ENCODE data around the gene AFF3. TPM values are rescaled to one million over a fixed set of nuclear protein-coding genes. Genes with fewer than 3 reads are reported as not detected.

The AFF3 gene
- total RNA-seq, 4 donors from 2014 or later: 9.0 to 20.2 (median 14.5) TPM

DNA sequence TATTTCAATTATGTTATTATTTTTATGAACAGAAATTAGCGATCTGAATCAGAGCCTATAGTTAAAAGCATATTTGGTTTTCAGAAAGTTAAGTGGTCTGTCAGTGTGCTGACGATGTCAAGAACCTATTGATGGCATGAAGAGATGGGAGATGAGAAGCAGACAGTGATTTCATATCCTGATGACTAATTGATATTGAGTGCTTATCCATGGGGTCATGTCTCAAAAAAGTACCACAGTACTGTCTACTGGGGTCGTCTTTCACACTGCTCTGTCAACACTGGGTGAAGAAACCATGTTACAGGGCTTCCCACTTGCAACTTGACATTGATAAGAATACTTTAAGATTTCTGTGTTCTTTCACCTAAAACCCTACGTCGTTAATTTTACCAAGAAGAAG lies 297.1 kb downstream of the AFF3 start:
- Histone ChIP-seq H3K4me3 (no peak overlapping the region), H3K27me3 (no peaks in the 10 kb centered on the region), H3K36me3 (no peaks in the 10 kb centered on the region), H3K27ac (no peak overlapping the region), H3K9me3 (no peaks in the 10 kb centered on the region), H3K4me1 (no peaks in the 10 kb centered on the region)
- 86 to 87% methylated on average over 5 of the region's 5 CpGs for WGBS, 2 donors (ENCODE audit: low coverage in 1 of 2)
- in situ Hi-C loops (cut with MboI; ENCODE audit: low pct_ligation_motif_present in 1 of 4, low pct_unique_long_range_greater_than_20kb in 1 of 4, low sequenced_read_pairs in 3 of 4) (no loop called here), intact Hi-C loops (cut with DNase I; ENCODE audit: low total_unique reads) (no loop called here)
- TF ChIP-seq POLR2AphosphoS5 (IDR thresholded peaks at IDR 0.05) (no peak), POLR2A (IDR thresholded peaks at IDR 0.05) (no peak), EP300 (IDR thresholded peaks at IDR 0.05; ENCODE audit: low read depth) (no peak)
- TF ChIP-seq, protein P1, sequence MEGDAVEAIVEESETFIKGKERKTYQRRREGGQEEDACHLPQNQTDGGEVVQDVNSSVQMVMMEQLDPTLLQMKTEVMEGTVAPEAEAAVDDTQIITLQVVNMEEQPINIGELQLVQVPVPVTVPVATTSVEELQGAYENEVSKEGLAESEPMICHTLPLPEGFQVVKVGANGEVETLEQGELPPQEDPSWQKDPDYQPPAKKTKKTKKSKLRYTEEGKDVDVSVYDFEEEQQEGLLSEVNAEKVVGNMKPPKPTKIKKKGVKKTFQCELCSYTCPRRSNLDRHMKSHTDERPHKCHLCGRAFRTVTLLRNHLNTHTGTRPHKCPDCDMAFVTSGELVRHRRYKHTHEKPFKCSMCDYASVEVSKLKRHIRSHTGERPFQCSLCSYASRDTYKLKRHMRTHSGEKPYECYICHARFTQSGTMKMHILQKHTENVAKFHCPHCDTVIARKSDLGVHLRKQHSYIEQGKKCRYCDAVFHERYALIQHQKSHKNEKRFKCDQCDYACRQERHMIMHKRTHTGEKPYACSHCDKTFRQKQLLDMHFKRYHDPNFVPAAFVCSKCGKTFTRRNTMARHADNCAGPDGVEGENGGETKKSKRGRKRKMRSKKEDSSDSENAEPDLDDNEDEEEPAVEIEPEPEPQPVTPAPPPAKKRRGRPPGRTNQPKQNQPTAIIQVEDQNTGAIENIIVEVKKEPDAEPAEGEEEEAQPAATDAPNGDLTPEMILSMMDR (IDR thresholded peaks at IDR 0.05): no peak
- DNase-seq: no peak

- in situ Hi-C loops (cut with MboI; ENCODE audit: low pct_ligation_motif_present in 1 of 4, low pct_unique_long_range_greater_than_20kb in 1 of 4, low sequenced_read_pairs in 3 of 4) (no loop called here), intact Hi-C loops (cut with DNase I; ENCODE audit: low total_unique reads) (no loop called here)
- no peaks in the 10 kb centered on the region for H3K27me3 ChIP-seq
- H3K4me1 ChIP-seq: no peaks in the 10 kb centered on the region
- H3K4me3 ChIP-seq: no peak overlapping the region
- TF ChIP-seq EP300 (IDR thresholded peaks at IDR 0.05; ENCODE audit: low read depth) (no peak), POLR2AphosphoS5 (IDR thresholded peaks at IDR 0.05) (no peak), POLR2A (IDR thresholded peaks at IDR 0.05) (no peak)
- TF ChIP-seq, protein P1 (IDR thresholded peaks at IDR 0.05): no peak
- no peak for DNase-seq
- 73 to 78% methylated on average over 4 of the region's 4 CpGs for WGBS, 2 donors (ENCODE audit: low coverage in 1 of 2)
- no peak overlapping the region for H3K27ac ChIP-seq
- no peaks in the 10 kb centered on the region for H3K36me3 ChIP-seq
- no peaks in the 10 kb centered on the region for H3K9me3 ChIP-seq
These were observed 299.9 kb downstream of the AFF3 start for GRCh38 chr2:99842451-99842850.

DNA sequence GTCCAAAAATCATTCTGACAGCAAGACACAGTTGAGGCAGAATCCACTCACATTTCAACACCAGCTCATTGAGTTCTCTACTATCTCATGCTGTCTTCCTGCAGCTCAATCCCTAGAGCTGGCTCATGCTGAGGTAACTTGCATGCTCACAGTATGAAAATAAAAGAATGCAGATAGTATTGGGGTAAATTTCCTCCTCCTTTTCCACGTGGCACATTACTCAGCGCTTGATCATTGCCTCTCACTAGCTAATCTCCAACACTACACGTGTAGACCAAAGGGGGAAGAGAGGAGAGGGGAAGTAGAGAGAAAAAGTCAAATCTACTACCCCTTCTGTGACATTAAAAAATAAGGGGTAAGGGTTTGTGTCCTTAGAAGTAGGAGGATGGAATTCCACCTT lies 300.6 kb downstream of the AFF3 start:
- TF ChIP-seq, protein P1 (IDR thresholded peaks at IDR 0.05): no peak
- no peak for TF ChIP-seq POLR2A (IDR thresholded peaks at IDR 0.05)
- no peak for TF ChIP-seq EP300 (IDR thresholded peaks at IDR 0.05; ENCODE audit: low read depth)
- no peak for TF ChIP-seq POLR2AphosphoS5 (IDR thresholded peaks at IDR 0.05)
- H3K27ac ChIP-seq: no peak overlapping the region
- no peaks in the 10 kb centered on the region for H3K9me3 ChIP-seq
- 58 to 85% methylated on average over 3 of the region's 3 CpGs for WGBS, 2 donors (ENCODE audit: low coverage in 1 of 2)
- DNase-seq: no peak
- no peak overlapping the region for H3K4me3 ChIP-seq
- H3K36me3 ChIP-seq: no peaks in the 10 kb centered on the region
- H3K4me1 ChIP-seq: no peaks in the 10 kb centered on the region
- no peaks in the 10 kb centered on the region for H3K27me3 ChIP-seq
- intact Hi-C loops (cut with DNase I; ENCODE audit: low total_unique reads): no loop called here
- in situ Hi-C loops (cut with MboI; ENCODE audit: low pct_ligation_motif_present in 1 of 4, low pct_unique_long_range_greater_than_20kb in 1 of 4, low sequenced_read_pairs in 3 of 4): no loop called here

GRCh38 chr2:99840831-99841230 lies 301.6 kb downstream of the AFF3 start:
- WGBS, 2 donors (ENCODE audit: low coverage in 1 of 2): 85 to 100% methylated on average over 1 to 3 of the region's 3 CpGs
- Histone ChIP-seq H3K27me3 (no peaks in the 10 kb centered on the region), H3K36me3 (no peaks in the 10 kb centered on the region), H3K9me3 (no peaks in the 10 kb centered on the region), H3K27ac (no peak overlapping the region), H3K4me3 (no peak overlapping the region), H3K4me1 (no peaks in the 10 kb centered on the region)
- in situ Hi-C loops (cut with MboI; ENCODE audit: low pct_ligation_motif_present in 1 of 4, low pct_unique_long_range_greater_than_20kb in 1 of 4, low sequenced_read_pairs in 3 of 4): no loop called here
- TF ChIP-seq POLR2A (IDR thresholded peaks at IDR 0.05): no peak
- no peak for TF ChIP-seq POLR2AphosphoS5 (IDR thresholded peaks at IDR 0.05)
- no peak for TF ChIP-seq EP300 (IDR thresholded peaks at IDR 0.05; ENCODE audit: low read depth)
- TF ChIP-seq, protein P1 (IDR thresholded peaks at IDR 0.05): no peak
- intact Hi-C loops (cut with DNase I; ENCODE audit: low total_unique reads): no loop called here
- no peak for DNase-seq
